GM20000 (cell line): ENCODE results near the gene TRAPPC3L.

Source experiments
- DNase-seq: peaks from one replicate; pipeline ENCODE4 v3.0.0; 2012; ENCODE audit warnings: low spot score
- TF ChIP-seq, protein P1 (sequence below): IDR thresholded peaks from 2 replicates; pipeline ENCODE4 v1.5.1; 2012; ENCODE audit warnings: mild to moderate bottlenecking, control low read depth; ENCODE audit errors: extremely low read depth, missing control alignments

TRAPPC3L gene

GRCh38 chr6:116529466-116530290, 15.8 kb downstream of the TRAPPC3L start:
- TF ChIP-seq, protein P1, sequence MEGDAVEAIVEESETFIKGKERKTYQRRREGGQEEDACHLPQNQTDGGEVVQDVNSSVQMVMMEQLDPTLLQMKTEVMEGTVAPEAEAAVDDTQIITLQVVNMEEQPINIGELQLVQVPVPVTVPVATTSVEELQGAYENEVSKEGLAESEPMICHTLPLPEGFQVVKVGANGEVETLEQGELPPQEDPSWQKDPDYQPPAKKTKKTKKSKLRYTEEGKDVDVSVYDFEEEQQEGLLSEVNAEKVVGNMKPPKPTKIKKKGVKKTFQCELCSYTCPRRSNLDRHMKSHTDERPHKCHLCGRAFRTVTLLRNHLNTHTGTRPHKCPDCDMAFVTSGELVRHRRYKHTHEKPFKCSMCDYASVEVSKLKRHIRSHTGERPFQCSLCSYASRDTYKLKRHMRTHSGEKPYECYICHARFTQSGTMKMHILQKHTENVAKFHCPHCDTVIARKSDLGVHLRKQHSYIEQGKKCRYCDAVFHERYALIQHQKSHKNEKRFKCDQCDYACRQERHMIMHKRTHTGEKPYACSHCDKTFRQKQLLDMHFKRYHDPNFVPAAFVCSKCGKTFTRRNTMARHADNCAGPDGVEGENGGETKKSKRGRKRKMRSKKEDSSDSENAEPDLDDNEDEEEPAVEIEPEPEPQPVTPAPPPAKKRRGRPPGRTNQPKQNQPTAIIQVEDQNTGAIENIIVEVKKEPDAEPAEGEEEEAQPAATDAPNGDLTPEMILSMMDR = no peak
- no peak for DNase-seq

- DNase-seq = no peak
Measured at GRCh38 chr6:116528780-116529179, 16.7 kb downstream of the TRAPPC3L start.

GRCh38 chr6:116528133-116528532, 17.4 kb downstream of the TRAPPC3L start:
- no peak for DNase-seq
- TF ChIP-seq, protein P1 = no peak

More at GRCh38 chr6:116528780-116529179, 16.7 kb downstream of the TRAPPC3L start:
- TF ChIP-seq, protein P1 = no peak

GRCh38 chr6:116524236-116524635, 21.2 kb downstream of the TRAPPC3L start:
- TF ChIP-seq, protein P1 = no peak

DNA sequence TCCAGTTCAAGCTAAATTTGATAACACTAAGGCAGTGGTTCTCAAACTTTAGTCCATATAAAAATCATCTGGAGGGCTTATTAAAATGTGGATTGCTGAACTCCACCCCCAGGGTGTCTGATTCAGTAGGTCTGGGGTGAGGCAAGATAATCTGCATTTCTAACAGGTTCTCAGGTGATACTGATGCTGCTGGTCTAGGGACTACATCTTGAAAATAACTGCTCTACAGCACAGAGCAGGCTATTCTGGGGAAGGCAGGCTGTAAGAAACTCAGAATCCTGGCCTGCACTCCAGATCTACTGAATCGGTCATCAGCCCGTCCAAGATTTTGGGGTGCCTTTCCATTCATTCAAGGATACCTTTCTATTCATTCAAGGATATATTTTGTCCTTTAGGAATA, 22.6 kb downstream of the TRAPPC3L start:
- TF ChIP-seq, protein P1 = no peak
- DNase-seq = no peak

More at GRCh38 chr6:116524236-116524635, 21.2 kb downstream of the TRAPPC3L start:
- DNase-seq = no peak

- TF ChIP-seq, protein P1 = no peak
- DNase-seq = no peak
Measured at GRCh38 chr6:116518621-116519368, 26.7 kb downstream of the TRAPPC3L start.

- TF ChIP-seq, protein P1 = no peak
- no peak for DNase-seq
Measured at GRCh38 chr6:116515141-116515540, 30.3 kb downstream of the TRAPPC3L start.
